HG03460 (cell line): ENCODE measurements around the gene FASN.
A peak's percentile ranks its signal among the peaks of the same experiment; 100 is the strongest.
"Not testable (repeated sequence)": the region's sequence is repeated elsewhere in the genome, so short reads cannot be mapped to it uniquely, and the experiment has no call there.

Experiments used
- ATAC-seq: cut with Tn5 transposase; IDR thresholded peaks from one replicate; pipeline ENCODE4 v1.9.1; 2021; ENCODE audit not compliant: unreplicated experiment

Gene FASN

DNA sequence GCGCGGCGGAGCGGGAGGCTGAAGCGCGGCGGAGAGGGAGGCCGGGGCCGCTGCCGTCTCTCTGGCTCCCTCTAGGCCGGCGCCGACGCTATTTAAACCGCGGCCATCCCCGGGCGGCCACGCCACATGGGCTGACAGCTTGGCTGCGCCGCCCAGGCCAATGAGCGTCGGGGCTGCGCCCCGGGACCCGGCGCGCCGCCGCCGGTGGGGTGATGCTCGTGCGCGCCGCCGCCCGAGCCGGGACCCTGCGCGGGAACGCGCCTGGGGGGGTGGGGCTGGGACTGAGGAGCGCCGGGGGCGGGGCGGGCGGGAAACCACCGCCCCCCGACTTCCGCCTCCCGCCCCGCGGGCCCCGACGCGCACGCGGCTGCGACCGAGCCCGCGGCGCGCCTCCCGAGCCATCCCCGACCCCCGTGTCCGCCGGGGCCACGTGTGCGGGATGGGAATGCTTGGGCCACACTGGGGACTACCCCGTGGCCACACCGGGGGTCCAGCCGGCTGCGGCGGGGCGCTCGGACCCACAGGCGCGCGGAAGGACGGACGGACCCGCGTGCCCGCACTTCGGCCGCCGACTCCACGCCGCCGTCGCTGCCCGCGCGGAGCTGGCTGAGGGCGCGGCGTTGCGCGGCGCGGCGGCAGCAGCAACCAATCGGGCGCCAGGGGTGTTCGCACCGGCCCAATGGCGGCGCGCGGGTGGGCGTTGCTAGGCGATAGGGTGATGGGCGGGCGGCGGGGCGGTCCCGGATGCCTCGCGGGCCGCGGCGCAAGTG, at the start of gene FASN:
Gene FASN, minus strand, starts transcription at position 68 of the 770 bp plus-strand sequence. CDS start 1,791 bp downstream, outside the sequence.
- ATAC-seq = peak; percentile 64

- no peak for ATAC-seq
Measured at GRCh38 chr17:82146663-82147654, 48.9 kb upstream of the FASN start.

GRCh38 chr17:82145550-82146155, 47.6 kb upstream of the FASN start:
- no peak for ATAC-seq

- ATAC-seq = no peak
Measured at GRCh38 chr17:82143333-82143732, 45.3 kb upstream of the FASN start.

- not testable (repeated sequence) for ATAC-seq
Measured at GRCh38 chr17:82139961-82140360, 41.9 kb upstream of the FASN start.

DNA sequence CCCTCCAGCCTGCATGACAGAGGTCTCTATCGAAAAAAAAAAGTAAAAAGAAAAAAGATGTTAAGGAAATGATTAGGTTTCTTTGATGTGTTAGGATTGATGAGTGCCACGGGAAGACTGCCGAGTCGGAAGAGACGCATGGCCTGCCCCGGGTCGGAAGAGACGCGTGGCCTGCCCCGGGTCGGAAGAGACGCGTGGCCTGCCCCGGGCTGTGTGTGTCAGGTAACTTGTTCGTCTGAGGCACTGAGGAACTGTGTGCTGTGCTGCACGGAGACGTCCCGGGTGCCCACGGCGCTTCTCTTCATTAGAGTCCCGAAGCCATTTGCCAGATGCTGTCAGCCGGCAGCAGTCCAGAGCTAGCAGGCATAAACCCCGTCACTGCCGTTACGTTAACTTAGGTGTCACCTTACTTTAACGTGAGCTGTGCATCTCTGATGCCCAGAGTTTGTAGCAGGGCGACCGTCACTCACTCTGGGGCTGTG, 40.5 kb upstream of the FASN start:
- no peak for ATAC-seq

DNA sequence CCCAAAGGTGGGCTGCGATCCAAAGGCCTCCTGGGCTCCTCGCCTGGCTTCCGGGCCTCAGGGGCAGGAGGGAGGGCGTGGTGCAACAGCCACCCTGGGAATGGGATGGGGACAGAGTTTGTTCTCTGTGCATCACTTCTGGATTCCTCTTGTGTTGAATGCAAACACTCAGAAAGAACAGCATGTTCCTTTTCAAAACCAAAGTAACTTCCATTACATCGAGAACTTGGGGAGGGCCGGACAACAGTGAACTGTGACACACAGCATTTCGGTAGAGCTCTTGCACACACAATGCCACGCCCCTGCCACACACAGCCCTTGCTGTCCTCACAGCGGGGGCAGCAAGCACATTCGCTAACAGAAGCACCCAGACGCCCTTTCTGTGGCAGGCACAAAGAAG, 36.1 kb upstream of the FASN start:
- ATAC-seq = no peak

- not testable (repeated sequence) for ATAC-seq
Measured at GRCh38 chr17:82133166-82133953, 35.3 kb upstream of the FASN start.

DNA sequence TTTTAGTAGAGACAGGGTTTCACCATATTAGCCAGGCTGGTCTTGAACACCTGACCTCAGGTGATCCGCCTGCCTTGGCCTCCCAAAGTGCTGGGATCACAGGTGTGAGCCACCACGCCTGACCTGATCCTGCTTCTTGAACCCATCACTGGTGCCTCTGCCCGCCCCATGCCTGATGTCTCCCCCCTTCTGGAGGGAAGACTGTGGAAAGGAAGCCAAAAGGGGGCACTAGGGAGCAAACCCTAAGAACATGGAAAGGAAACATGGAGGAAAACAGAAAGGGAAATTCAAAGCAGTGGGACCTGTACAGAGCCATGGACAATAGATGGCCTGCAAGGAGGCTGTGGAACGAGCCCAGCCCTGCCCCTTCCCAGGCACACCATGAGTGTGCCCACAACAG, 31.1 kb upstream of the FASN start:
- ATAC-seq = no peak

DNA sequence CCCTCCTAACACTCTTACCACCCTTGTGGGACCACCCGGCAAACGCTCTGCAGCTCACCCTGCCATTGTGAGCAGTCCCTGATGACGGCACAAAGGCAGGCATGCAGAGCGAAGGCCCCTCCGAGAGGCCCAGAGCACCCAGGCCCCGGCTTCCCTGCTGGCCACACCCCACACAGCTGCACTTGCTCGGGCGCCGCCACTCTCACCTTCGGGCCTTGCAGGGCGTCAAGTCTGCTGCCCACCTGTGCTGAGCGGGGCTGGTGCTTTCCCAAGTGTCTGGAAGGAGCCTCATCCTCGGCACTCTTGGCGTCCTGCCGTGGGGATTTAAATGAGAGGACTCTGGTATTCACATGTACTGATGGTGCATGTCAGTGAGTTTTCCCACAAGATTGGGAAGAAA, 30.3 kb upstream of the FASN start:
- no peak for ATAC-seq

DNA sequence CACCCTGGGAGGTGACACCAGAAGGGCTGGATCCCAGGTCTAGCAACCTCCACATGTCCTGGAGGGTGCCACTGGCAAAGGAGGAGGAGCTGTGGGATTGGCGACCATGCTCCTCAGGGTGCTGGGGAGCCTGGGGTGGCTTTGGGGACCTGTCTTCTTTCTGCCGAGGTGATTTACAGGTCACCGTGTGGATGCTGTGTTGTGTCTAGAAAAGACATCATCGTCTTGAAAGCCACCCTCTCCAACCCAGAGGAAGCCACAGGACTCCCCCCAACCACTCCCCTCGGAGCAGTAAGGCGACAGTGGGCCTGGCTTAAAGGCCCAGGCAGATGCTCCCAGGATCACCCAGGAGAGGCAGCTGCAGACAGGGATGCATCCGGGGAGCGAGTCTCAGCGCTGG, 29.7 kb upstream of the FASN start:
- ATAC-seq = no peak

- ATAC-seq = no peak
Measured at GRCh38 chr17:82127315-82127595, 29.2 kb upstream of the FASN start.

- no peak for ATAC-seq
Measured at GRCh38 chr17:82126556-82127314, 28.7 kb upstream of the FASN start.

GRCh38 chr17:82124101-82124500, 26.1 kb upstream of the FASN start:
- ATAC-seq = no peak

- ATAC-seq = no peak
Measured at GRCh38 chr17:82121660-82122629, 23.9 kb upstream of the FASN start.

DNA sequence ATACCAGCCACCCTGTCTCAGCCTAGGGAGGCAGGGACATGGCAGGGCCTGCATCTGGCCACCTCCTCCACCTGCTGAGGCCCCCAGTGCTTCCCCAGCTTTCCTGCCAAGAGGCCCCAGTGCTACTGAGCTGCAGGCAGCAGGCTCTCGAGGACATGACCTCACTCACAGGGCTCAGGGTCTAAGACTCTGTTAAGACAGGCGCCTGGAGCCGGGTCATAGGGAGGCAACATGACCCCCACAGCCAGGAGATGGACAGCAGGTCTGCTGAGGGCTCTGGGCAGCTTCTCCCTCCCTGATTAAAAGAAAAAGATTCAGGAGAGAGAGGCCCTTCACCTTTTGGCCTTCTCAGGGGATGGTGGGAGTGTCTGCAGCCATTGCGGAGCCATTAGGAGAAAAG, 23.2 kb upstream of the FASN start:
- no peak for ATAC-seq

DNA sequence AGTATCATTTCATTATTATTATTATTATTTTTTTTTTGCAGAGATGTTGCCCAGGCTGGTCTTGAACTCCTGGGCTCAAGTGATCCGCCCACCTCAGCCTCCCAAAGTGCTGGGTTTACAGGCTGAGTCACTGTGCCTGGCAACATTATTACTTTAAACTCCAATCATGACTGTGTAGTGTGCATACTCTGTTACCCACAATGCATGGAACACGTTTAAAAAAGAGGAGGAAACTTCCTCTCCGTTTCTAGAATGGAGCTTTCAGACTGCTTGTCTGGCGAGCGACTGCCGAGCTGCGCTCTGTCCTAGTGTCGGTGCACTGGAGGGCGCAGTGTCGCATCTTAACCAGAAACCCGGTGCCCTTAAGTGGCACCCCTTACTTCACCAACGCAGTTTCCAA, 22.1 kb upstream of the FASN start:
- no peak for ATAC-seq

DNA sequence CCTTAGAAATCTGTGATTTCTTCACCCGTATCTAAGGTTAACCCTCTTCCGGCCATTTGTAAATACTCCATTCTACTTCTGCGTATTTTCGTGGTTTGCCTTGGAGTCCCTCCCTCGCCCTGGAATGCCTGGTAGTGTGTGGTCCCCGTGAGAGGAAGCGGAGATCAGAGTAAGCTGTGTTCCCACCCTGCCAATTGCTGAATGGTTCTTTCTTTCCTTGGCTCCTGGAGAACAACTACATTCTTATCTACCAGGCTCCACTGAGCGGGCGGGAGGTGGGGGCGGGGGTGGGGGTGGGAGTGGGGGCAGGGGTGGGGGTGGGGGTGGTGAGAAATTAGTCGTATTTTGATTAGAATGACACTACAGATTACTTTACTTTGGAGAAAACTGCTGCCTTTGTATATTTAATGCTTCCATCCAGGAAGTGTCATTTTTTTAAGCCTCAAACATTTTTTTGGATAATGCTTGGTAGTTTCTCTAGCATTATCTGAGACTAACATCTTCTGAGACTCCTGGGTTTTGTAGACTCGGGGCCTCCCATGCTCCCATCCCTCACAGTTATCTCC, 20.9 kb upstream of the FASN start:
- no peak for ATAC-seq
